Hematopoietic multipotent progenitor cell treated with erythropoietin and hydrocortisone succinate and interleukin-3 and kit ligand, for 17 days (in vitro differentiated cells): ENCODE measurements around the gene MDM1.

Experiments used
- DNase-seq: peaks from one replicate; pipeline ENCODE4 v3.0.0-alpha.2; 2015; ENCODE audit warnings: low spot score

The MDM1 gene

GRCh38 chr12:68272732-68273131, 59.4 kb downstream of the MDM1 start:
- DNase-seq, result no peak

- DNase-seq, result no peak
These were observed 60.8 kb downstream of the MDM1 start for GRCh38 chr12:68271346-68271745.

DNA sequence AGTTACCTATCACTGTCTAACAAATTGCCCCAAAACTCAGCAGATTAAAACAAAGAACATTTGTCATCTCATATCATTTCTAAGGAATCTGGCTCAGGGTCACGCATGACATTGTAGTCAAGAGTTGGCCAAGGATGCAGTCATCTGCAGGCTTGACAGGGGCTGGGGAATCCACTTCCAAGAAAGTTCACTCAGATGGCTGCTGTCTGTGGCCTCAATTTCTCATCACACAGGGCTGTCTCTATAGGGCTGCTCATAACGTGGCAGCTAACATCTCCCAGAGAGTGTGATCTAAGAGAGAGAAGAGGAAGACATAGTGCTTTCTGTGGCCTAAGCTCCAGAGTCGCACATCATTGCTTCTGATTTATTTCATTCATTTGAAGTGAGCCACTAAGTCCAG, 61.8 kb downstream of the MDM1 start:
- no peak for DNase-seq

DNA sequence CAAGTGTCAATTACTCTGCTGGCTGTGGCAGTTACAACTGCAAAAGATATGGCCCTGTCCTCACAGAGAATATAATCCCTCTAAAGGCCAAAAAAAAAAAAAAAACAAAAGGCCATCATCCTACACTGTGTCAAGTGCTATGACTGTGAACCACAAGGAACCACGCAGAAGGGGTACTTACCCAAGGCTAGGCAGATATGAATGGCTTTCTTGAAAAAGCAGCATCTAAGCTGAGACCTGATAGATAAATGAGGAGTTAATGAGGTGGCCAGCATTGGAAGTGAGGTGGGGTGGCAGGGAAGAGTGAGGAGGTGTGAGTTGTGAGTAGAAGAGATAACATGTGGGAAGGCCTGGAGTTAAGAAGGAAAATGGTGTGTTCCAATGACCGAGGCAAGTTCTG, 62.4 kb downstream of the MDM1 start:
- DNase-seq, result no peak

DNA sequence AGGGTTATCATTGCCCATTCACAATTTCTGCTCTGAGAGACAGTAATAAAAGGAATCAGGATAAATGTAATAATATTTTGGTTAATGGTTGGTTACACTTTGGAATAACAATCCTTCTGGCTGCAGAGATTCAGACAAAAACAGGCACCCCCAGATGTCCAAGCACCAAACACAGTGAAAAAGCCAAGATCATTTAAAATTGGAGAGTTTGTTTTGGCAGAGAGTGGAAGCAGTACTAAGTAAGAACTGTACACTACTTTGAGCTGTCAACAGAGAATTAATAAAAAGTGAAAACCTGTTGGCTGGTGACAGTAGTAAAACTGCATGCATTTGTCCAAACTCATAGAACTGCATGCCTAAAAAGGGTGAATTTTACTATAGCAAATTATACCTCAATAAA, 63.2 kb downstream of the MDM1 start:
- no peak for DNase-seq

GRCh38 chr12:68267892-68268396, 64.2 kb downstream of the MDM1 start:
- no peak for DNase-seq

DNA sequence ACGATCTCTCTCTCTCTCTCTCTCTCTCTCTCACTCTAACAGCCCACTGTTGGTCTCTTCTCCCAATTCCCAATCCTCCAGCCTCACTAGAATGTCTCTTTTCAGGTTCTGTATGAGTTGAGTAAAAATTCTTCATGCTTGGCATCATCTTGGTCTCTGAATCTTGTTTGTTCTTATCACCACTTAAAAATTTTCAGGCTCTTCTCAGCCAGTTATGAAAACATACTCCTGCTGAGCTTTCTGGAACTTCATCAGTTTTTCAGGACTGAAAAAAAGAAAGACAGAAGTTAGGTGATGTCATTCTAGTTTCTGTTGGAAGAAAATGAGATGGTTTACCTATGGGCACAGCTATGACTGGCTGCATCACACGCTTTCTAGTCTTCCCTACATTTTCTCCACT, 67.3 kb downstream of the MDM1 start:
- DNase-seq, result no peak

- no peak for DNase-seq
These were observed 67.9 kb downstream of the MDM1 start for GRCh38 chr12:68264158-68264855.

- DNase-seq, result no peak
These were observed 68.8 kb downstream of the MDM1 start for GRCh38 chr12:68263366-68263765.

DNA sequence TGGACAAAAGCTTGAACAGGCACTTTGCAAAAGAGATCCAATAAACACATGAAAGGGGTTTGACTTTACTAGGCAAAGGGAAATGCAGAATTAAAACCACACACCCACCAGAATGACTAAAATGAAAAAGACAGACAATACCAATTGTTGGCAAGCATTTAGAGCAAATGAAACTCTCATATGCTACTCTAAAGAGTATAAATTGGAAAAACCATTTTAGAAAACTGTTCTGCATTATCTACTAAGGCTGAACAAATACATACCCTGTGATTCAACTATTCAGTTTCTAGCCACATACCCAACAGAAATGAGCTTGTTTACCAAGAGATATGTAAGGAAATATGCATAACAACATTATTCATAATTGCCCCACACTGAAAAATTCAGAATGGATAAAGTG, 70.3 kb downstream of the MDM1 start:
- DNase-seq, result no peak

- no peak for DNase-seq
These were observed 72.0 kb downstream of the MDM1 start for GRCh38 chr12:68260153-68260552.

DNA sequence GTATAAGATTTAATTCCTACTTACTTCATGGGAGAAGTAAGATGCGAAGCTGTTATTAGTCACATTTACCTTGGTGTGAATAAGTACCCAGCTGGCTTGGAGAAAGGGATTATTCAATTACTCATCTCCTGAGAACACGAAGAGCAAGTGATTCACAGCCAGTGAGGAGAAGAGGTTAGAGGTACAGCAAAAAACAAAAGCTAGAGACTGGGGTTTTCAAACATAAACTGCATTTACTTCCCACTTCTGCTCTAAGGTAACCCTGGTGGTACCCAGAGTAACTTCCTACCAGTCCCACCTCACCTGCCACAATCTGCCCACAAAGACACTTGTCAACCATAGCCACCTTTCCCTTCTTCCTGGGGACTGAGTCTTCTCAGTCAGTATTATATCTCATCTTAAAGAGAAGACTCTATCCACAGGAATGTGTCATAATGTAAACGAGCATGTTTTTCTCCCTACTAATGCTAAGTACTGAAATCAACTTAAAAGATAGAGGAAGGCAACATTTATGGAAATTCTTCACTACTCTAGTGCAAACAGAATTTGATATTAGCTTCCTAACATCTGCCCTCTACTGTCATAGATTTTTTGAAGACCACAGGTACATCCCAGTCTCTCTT, 72.7 kb downstream of the MDM1 start:
- DNase-seq, result no peak

DNA sequence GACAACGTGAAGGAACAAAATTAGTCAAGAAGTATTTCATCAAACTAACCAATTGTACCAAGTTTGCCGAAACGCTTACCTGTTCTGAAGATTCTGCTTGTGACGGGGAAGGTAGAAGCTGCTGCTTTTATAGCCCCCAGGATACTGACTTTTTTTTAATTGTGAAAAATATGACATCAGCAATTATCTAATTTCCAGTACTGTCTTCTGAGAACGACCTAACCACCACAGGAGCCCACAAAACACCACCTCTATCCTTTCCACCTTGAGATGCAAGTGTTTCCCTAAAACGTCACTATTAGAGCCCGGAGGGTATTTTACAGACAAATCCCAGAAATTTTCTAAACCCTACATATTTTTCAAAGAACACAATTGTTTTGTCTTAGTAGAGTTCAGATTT, 78.7 kb downstream of the MDM1 start, which contains the start of gene IL22:
TSS of gene IL22 (minus strand) at position 101 of the 400 bp plus-strand sequence. CDS start 156 bp downstream, outside the sequence.
- no peak for DNase-seq

GRCh38 chr12:68252077-68252476, 80.1 kb downstream of the MDM1 start:
- no peak for DNase-seq

DNA sequence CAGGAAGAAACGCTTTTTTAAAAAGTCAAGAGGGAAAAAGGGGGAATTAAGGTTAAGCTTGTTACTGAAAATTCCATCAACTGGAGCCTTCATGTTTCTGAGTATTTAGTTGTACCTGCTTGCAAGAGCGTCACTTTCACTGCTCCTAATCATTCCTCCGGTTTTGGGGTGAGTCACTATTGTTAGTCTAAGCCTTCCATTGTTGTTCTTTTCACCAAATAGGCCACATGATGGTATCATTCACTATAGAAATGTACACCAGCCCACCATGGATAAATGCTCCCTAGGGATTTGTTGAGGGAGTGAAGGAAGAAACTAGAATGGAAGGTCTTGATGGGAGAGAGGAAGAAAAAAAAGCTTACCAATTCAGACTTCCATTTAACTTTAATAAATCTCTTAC, 81.7 kb downstream of the MDM1 start:
- no peak for DNase-seq

- DNase-seq, result no peak
These were observed 84.4 kb downstream of the MDM1 start for GRCh38 chr12:68247785-68248184.

GRCh38 chr12:68246350-68246749, 85.8 kb downstream of the MDM1 start:
- no peak for DNase-seq

DNA sequence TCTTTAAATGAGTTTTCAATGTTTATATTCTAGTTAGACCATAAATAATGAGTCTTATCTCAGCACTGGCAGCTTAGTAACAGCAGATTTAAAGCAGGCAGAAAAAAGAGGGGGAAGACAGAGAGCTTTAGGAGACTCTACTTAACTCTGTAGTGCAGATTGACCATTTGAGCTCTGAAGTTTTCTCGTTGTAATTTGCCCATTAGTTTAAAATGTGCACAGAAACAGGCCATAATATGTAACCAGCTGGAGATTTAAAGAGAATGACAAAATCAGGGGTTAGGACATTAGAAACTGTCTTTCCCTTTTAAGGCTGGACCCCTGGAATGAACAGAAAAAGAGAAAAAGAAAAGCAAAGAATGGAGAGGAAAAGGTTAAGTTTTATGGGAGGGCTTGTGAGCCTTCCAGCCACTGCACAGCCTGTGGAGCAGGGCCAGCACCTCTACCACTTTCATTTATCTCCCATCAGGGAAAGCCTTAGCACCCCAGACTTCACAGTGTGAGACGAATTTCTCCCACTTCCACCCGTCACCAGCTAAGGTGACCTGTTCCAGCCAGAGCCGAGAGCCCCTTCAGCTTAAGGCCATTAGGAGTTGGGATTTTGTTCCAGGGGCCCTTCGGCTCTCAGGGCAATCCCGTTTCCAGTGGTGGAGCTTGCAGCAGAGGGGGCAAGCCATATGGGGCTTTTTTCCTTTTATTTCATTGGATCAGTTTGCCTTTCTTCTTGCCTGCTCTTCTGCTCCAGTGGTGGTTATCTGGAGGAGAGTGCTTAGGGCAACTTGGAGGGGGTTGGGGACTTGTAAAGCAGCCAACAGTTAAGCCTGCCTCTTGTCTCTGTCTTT, 86.8 kb downstream of the MDM1 start:
- no peak for DNase-seq
